Endodermal cell (in vitro differentiated cells): ENCODE results near the gene HLA-DQA1. TPM values are rescaled to one million over a fixed set of nuclear protein-coding genes. Genes with fewer than 3 reads are reported as not detected.
"Not testable (repeated sequence)": the region's sequence is repeated elsewhere in the genome, so short reads cannot be mapped to it uniquely, and the experiment has no call there.

Source experiments
- DNase-seq: peaks from one replicate; pipeline ENCODE4 v3.0.0-alpha.2; 2017
- H3K27ac ChIP-seq: 2 replicates; pipeline ENCODE4 v1.5.1; 2013; ENCODE audit warnings: mild to moderate bottlenecking, low read depth, low read length, moderate library complexity
- H3K27me3 ChIP-seq: 2 replicates; pipeline ENCODE4 v1.6.1; 2013; ENCODE audit warnings: mild to moderate bottlenecking, low read length, moderate library complexity; ENCODE audit not compliant: insufficient read depth, control insufficient read depth, poor library complexity, severe bottlenecking
- H3K36me3 ChIP-seq: 2 replicates; pipeline ENCODE4 v1.7.0; 2013; ENCODE audit warnings: mild to moderate bottlenecking, low read length, moderate library complexity; ENCODE audit not compliant: control insufficient read depth, insufficient read depth
- H3K4me1 ChIP-seq: one replicate; pipeline ENCODE4 v1.7.0; 2013; ENCODE audit warnings: low read length; ENCODE audit not compliant: control insufficient read depth, insufficient read depth
- H3K4me3 ChIP-seq: 2 replicates; pipeline ENCODE4 v1.5.1; 2013; ENCODE audit warnings: mild to moderate bottlenecking, low read length, moderate library complexity
- H3K9ac ChIP-seq: 2 replicates; pipeline ENCODE4 v1.6.1; 2013; ENCODE audit warnings: mild to moderate bottlenecking, low read length, moderate library complexity; ENCODE audit not compliant: poor library complexity, severe bottlenecking; ENCODE audit errors: extremely low read depth
- H3K9me3 ChIP-seq: 2 replicates; pipeline ENCODE4 v1.6.1; 2013; ENCODE audit warnings: mild to moderate bottlenecking, low read length, moderate library complexity; ENCODE audit not compliant: control insufficient read depth
- H3K27ac Mint-ChIP-seq: 2 replicates; pipeline ENCODE4 v1.8.0; 2020; ENCODE audit warnings: mixed read lengths
- H3K27me3 Mint-ChIP-seq: 2 replicates; pipeline ENCODE4 v1.8.0; 2021; ENCODE audit warnings: mild to moderate bottlenecking, mixed read lengths; ENCODE audit not compliant: insufficient read depth
- H3K36me3 Mint-ChIP-seq: 2 replicates; pipeline ENCODE4 v1.8.0; 2020; ENCODE audit warnings: low read depth, mixed read lengths
- H3K4me1 Mint-ChIP-seq: 2 replicates; pipeline ENCODE4 v1.8.0; 2020; ENCODE audit warnings: mixed read lengths
- H3K4me3 Mint-ChIP-seq: 2 replicates; pipeline ENCODE4 v1.8.0; 2020; ENCODE audit warnings: mild to moderate bottlenecking, moderate library complexity, mixed read lengths
- H3K9me3 Mint-ChIP-seq: 2 replicates; pipeline ENCODE4 v1.8.0; 2020; ENCODE audit warnings: mild to moderate bottlenecking, mixed read lengths
- WGBS, 2 experiments: methylation state at CpG; one replicate each; pipeline versions ENCODE4 v1.1.5 to v1.1.7; 2013; ENCODE audit warnings: missing lambda C conversion rate in 2 of 2, mixed read lengths in 1 of 2; ENCODE audit not compliant: insufficient coverage in 1 of 2, insufficient read length in 1 of 2; 5-methylcytosine and 5-hydroxymethylcytosine counted together
- total RNA-seq, 2 donors: library from RNA; stranded (reverse); fragmentation: NEBNext Ultra II Directional in 1 of 2; extraction: Animal tissue kit (Norgen Biotek cat#: 25700) in 1 of 2; gene quantifications; 2 replicates in 1 of 2; 3 replicates in 1 of 2; pipeline ENCODE4 v1.2.1, GENCODE V29; 2021
- TF ChIP-seq, protein P1 (sequence below): fragments of 200-600 bp; sonication (generic); conservative IDR thresholded peaks from 2 replicates; pipeline ENCODE4 v1.5.0; 2021; ENCODE audit warnings: antibody characterized with exemption, mild to moderate bottlenecking

The HLA-DQA1 gene
- total RNA-seq, 2 donors from 2014 or later, result 0.97 TPM; not detected in 1

DNA sequence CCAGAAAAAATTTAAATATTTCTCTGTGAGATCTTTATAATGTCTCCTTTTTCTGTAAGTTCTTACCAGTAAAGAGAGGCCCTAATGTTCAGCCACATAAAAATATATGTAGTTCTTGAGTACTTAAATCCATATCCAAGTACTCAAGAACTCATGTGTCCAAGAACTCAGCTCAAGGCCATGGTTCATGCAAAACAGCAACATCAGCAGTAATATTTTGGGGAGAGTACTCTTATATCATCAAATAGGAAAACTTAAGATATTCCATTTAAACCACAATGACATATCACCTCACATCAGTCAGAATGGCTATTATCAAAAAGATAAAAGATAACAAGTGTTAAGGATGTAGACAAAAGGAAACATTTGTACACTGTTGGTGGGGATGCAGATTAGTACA lies 32.7 kb downstream of the HLA-DQA1 start:
- no peak for DNase-seq
- Mint-ChIP-seq H3K4me3 (no peak overlapping the region), H3K4me1 (no peaks in the 10 kb centered on the region), H3K27ac (no peak overlapping the region), H3K36me3 (no peaks in the 10 kb centered on the region), H3K27me3 (peaks cover 29% of the 10 kb centered on the region), H3K9me3 (peaks cover 24% of the 10 kb centered on the region)
- no peak overlapping the region for H3K4me3 ChIP-seq
- H3K36me3 ChIP-seq, result no peaks in the 10 kb centered on the region
- H3K9ac ChIP-seq, result no peak overlapping the region
- no peak overlapping the region for H3K27ac ChIP-seq
- H3K4me1 ChIP-seq, result no peaks in the 10 kb centered on the region
- peaks cover 9% of the 10 kb centered on the region for H3K9me3 ChIP-seq
- TF ChIP-seq, protein P1, sequence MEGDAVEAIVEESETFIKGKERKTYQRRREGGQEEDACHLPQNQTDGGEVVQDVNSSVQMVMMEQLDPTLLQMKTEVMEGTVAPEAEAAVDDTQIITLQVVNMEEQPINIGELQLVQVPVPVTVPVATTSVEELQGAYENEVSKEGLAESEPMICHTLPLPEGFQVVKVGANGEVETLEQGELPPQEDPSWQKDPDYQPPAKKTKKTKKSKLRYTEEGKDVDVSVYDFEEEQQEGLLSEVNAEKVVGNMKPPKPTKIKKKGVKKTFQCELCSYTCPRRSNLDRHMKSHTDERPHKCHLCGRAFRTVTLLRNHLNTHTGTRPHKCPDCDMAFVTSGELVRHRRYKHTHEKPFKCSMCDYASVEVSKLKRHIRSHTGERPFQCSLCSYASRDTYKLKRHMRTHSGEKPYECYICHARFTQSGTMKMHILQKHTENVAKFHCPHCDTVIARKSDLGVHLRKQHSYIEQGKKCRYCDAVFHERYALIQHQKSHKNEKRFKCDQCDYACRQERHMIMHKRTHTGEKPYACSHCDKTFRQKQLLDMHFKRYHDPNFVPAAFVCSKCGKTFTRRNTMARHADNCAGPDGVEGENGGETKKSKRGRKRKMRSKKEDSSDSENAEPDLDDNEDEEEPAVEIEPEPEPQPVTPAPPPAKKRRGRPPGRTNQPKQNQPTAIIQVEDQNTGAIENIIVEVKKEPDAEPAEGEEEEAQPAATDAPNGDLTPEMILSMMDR, result no peak
- no peaks in the 10 kb centered on the region for H3K27me3 ChIP-seq

DNA sequence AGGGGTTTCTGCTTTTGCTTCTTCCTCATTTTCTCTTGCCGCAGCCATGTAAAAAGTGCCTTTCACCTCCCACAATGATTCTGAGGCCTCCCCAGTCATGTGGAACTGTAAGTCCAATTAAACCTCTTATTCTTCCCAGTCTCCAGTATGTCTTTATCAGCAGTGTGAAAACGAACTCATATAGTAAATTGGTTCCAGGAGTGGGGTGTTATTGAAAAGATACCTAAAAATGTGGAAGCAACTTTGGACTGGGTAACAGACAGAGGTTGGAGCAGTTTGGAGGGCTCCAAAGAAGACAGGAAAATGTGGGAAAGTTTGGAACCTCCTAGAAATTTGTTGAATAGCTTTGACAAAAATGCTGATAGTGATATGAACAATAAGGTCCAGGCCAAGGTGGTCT lies 34.7 kb downstream of the HLA-DQA1 start:
- not testable (repeated sequence) for H3K27me3 ChIP-seq, H3K27ac Mint-ChIP-seq, H3K4me1 Mint-ChIP-seq, H3K9me3 ChIP-seq, DNase-seq, H3K4me1 ChIP-seq, H3K36me3 ChIP-seq, H3K36me3 Mint-ChIP-seq, H3K4me3 ChIP-seq, H3K4me3 Mint-ChIP-seq, H3K27ac ChIP-seq, H3K9ac ChIP-seq
- Mint-ChIP-seq H3K9me3 (peaks cover 24% of the 10 kb centered on the region), H3K27me3 (peaks cover 10% of the 10 kb centered on the region)
- WGBS, 2 experiments, result 60 to 63% methylated on average over 2 of the region's 2 CpGs

DNA sequence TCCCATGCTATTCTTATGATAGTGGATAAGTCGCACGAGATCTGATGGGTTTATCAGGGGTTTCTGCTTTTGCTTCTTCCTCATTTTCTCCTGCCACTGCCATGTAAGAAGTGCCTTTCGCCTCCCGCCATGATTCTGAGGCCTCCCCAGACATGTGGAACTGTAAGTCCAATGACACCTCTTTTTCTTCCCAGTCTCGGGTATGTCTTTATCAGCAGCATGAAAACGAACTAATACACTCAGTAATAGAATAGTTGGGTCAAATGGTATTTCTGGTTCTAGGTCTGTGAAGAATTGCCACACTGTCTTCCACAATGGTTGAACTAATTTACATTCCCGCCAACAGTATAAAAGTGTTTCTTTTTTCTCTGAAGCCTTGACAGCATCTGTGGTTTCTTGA lies 36.9 kb downstream of the HLA-DQA1 start:
- not testable (repeated sequence) for H3K9me3 ChIP-seq, H3K4me1 Mint-ChIP-seq, H3K27me3 Mint-ChIP-seq, H3K27ac Mint-ChIP-seq, DNase-seq, H3K4me3 ChIP-seq, H3K9ac ChIP-seq, H3K4me3 Mint-ChIP-seq, H3K4me1 ChIP-seq, H3K27me3 ChIP-seq, H3K27ac ChIP-seq, H3K36me3 Mint-ChIP-seq, H3K36me3 ChIP-seq
- peaks cover 29% of the 10 kb centered on the region for H3K9me3 Mint-ChIP-seq
- WGBS, 2 experiments, result 97% methylated on average over 5 of the region's 7 CpGs; no CpG with 5 or more reads in 1 of the 2 experiments

DNA sequence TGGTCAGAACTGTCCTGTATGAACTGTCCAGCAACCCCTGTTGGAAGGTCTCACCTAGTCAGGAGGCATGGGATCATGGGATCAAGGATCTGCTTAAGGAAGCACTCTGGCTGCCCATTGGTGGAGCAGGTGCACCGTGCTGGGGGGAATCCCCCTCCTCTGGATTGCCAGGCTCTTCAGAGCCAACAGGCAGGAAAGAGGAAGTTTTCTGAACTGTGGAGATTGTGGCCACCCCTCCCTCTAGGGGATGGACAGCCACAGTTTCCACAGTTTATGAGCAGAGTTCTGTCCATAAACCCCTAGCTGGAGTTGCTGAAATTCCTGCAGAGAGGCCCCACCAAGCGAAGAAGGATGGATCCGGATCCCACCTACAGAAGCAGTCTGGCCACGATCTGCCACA lies 42.3 kb downstream of the HLA-DQA1 start:
- H3K27me3 Mint-ChIP-seq, result peaks cover 7% of the 10 kb centered on the region
- H3K27ac ChIP-seq, result no peak overlapping the region
- H3K27ac Mint-ChIP-seq, result no peak overlapping the region
- TF ChIP-seq, protein P1, result no peak
- no peak for DNase-seq
- no peaks in the 10 kb centered on the region for H3K27me3 ChIP-seq
- no peak overlapping the region for H3K4me3 ChIP-seq
- 65 to 71% methylated on average over 4 of the region's 4 CpGs for WGBS, 2 experiments
- H3K4me3 Mint-ChIP-seq, result no peak overlapping the region
- H3K4me1 Mint-ChIP-seq, result no peaks in the 10 kb centered on the region
- H3K36me3 ChIP-seq, result no peaks in the 10 kb centered on the region
- H3K9me3 ChIP-seq, result no peaks in the 10 kb centered on the region
- H3K9me3 Mint-ChIP-seq, result peaks cover 5% of the 10 kb centered on the region
- H3K9ac ChIP-seq, result no peak overlapping the region
- no peaks in the 10 kb centered on the region for H3K4me1 ChIP-seq
- no peaks in the 10 kb centered on the region for H3K36me3 Mint-ChIP-seq
